ENCODE data around the gene CCR1. TPM values are rescaled to one million over a fixed set of nuclear protein-coding genes. Genes with fewer than 3 reads are reported as not detected.
A peak's percentile ranks its signal among the peaks of the same experiment; 100 is the strongest.

The CCR1 gene
- 0.53 and 0.57 TPM in 2 replicates for total RNA-seq
- polyA plus RNA-seq (2012) = 0.05 TPM

GRCh38 chr3:46208167-46208704 is at the start of gene CCR1:
CCR1 (minus strand) TSS chr3:46208313; CDS start chr3:46204313, 4,000 bp downstream.
- peak; percentile 52 for DNase-seq (ENCODE audit: low read depth)

GRCh38 chr3:46252980-46253379 is 44.9 kb upstream of the CCR1 start:
- no peak for DNase-seq (ENCODE audit: low read depth)

- DNase-seq (ENCODE audit: low read depth) = no peak
Measured at GRCh38 chr3:46245146-46245545, 37.0 kb upstream of the CCR1 start.

GRCh38 chr3:46243560-46243959 is 35.4 kb upstream of the CCR1 start:
- DNase-seq (ENCODE audit: low read depth) = no peak

GRCh38 chr3:46242120-46242519 is 34.0 kb upstream of the CCR1 start, which contains the start of gene CCR3:
CCR3 (plus strand) TSS chr3:46242460; CDS start chr3:46265159, 22,699 bp downstream.
- no peak for DNase-seq (ENCODE audit: low read depth)

GRCh38 chr3:46239952-46240351 is 31.8 kb upstream of the CCR1 start:
- no peak for DNase-seq (ENCODE audit: low read depth)

GRCh38 chr3:46239301-46239938 is 31.3 kb upstream of the CCR1 start:
- DNase-seq (ENCODE audit: low read depth) = no peak

GRCh38 chr3:46238386-46238785 is 30.3 kb upstream of the CCR1 start:
- DNase-seq (ENCODE audit: low read depth) = no peak

GRCh38 chr3:46236294-46237054 is 28.4 kb upstream of the CCR1 start:
- no peak for DNase-seq (ENCODE audit: low read depth)

GRCh38 chr3:46235425-46235824 is 27.3 kb upstream of the CCR1 start:
- DNase-seq (ENCODE audit: low read depth) = no peak

- no peak for DNase-seq (ENCODE audit: low read depth)
Measured at GRCh38 chr3:46233194-46233593, 25.1 kb upstream of the CCR1 start.

GRCh38 chr3:46231323-46231722 is 23.2 kb upstream of the CCR1 start:
- DNase-seq (ENCODE audit: low read depth) = no peak

- peak; percentile 62 for DNase-seq (ENCODE audit: low read depth)
Measured at GRCh38 chr3:46228260-46229242, 20.4 kb upstream of the CCR1 start.

- DNase-seq (ENCODE audit: low read depth) = no peak
Measured at GRCh38 chr3:46222435-46223161, 14.5 kb upstream of the CCR1 start.

- DNase-seq (ENCODE audit: low read depth) = no peak
Measured at GRCh38 chr3:46221938-46222337, 13.8 kb upstream of the CCR1 start.

- no peak for DNase-seq (ENCODE audit: low read depth)
Measured at GRCh38 chr3:46221391-46221790, 13.3 kb upstream of the CCR1 start.

- DNase-seq (ENCODE audit: low read depth) = no peak
Measured at GRCh38 chr3:46218196-46218709, 10.1 kb upstream of the CCR1 start.

GRCh38 chr3:46215810-46216414 is 7.8 kb upstream of the CCR1 start:
- DNase-seq (ENCODE audit: low read depth) = no peak

GRCh38 chr3:46214751-46215352 is 6.7 kb upstream of the CCR1 start:
- DNase-seq (ENCODE audit: low read depth) = peak; percentile 7
